NCI-H1092 (cell line): ENCODE results near the gene GPBP1L1.

Experiments used
- DNase-seq: peaks from one replicate; lab custom pipeline; 2025; lab: John Stamatoyannopoulos, UW

GPBP1L1 gene

GRCh38 chr1:45589861-45590260, 96.5 kb downstream of the GPBP1L1 start:
- DNase-seq: no peak

- DNase-seq: no peak
Observed at GRCh38 chr1:45586769-45587168, 99.6 kb downstream of the GPBP1L1 start.

- no peak for DNase-seq
Observed at GRCh38 chr1:45585496-45586075, 100.7 kb downstream of the GPBP1L1 start.

GRCh38 chr1:45585110-45585426, 101.3 kb downstream of the GPBP1L1 start:
- DNase-seq: no peak

- peak; percentile 99 for DNase-seq
Observed at GRCh38 chr1:45584351-45585109, 101.8 kb downstream of the GPBP1L1 start.

GRCh38 chr1:45583666-45584350, 102.5 kb downstream of the GPBP1L1 start, which contains the start of gene NASP:
NASP (plus strand) TSS chr1:45584041; CDS start chr1:45584147, 106 bp downstream.
- DNase-seq: peak; percentile 93

GRCh38 chr1:45583264-45583665, 103.1 kb downstream of the GPBP1L1 start:
- DNase-seq: peak; percentile 100
